Ascending aorta (tissue), 2 donors: ENCODE data around the gene KRTAP9-3. TPM values are rescaled to one million over a fixed set of nuclear protein-coding genes. Genes with fewer than 3 reads are reported as not detected.
"Not testable (repeated sequence)": the region's sequence is repeated elsewhere in the genome, so short reads cannot be mapped to it uniquely, and the experiment has no call there.

Experiments used
- DNase-seq, 2 donors: peaks; one replicate each; pipeline ENCODE4 v3.0.0-alpha.2; 2019; ENCODE audit warnings: low spot score in 2 of 2
- H3K27ac ChIP-seq, 2 donors: fragments of 200-600 bp; sonication (generic); one replicate each; pipeline ENCODE4 v1.5.1; 2016 to 2017; ENCODE audit warnings: mild to moderate bottlenecking in 1 of 2
- H3K27me3 ChIP-seq: fragments of 200-600 bp; sonication (generic); one replicate; pipeline ENCODE4 v1.5.1; 2017
- H3K36me3 ChIP-seq, 2 donors: fragments of 200-600 bp; sonication (generic); one replicate each; pipeline ENCODE4 v1.5.1; 2016
- H3K4me1 ChIP-seq, 2 donors: fragments of 200-600 bp; sonication (generic); one replicate each; pipeline ENCODE4 v1.5.1; 2016 to 2017; ENCODE audit warnings: mild to moderate bottlenecking in 1 of 2
- H3K4me3 ChIP-seq, 2 donors: fragments of 200-600 bp; sonication (generic); one replicate each; pipeline ENCODE4 v1.5.1; 2016 to 2017; ENCODE audit warnings: mild to moderate bottlenecking in 1 of 2
- H3K9me3 ChIP-seq, 2 donors: fragments of 200-600 bp; sonication (generic); one replicate each; pipeline ENCODE4 v1.5.1; 2016
- CTCF ChIP-seq, 3 experiments: fragments of 200-600 bp in 2 of 3; fragments of 450-650 bp in 1 of 3; sonication (generic) in 2 of 3; IDR thresholded peaks; one replicate each; pipeline ENCODE4 v1.5.1; 2016 to 2019; ENCODE audit warnings: antibody characterized with exemption in 3 of 3, mild to moderate bottlenecking in 1 of 3, moderate library complexity in 1 of 3
- intact Hi-C: fragments of 100-400 bp; cut with DNase I; formaldehyde crosslinking; loops from one replicate; pipeline ENCODE4 v1.15.1; 2023
- total RNA-seq: library from RNA; depleted of rRNA; stranded (reverse); fragments of >200 nt; gene quantifications from one replicate; pipeline ENCODE4 v1.1.0, GENCODE V29; 2016

Gene KRTAP9-3
- total RNA-seq, result not detected

- H3K27ac ChIP-seq, H3K4me3 ChIP-seq, H3K36me3 ChIP-seq, H3K27me3 ChIP-seq, intact Hi-C loops, H3K9me3 ChIP-seq, DNase-seq, H3K4me1 ChIP-seq: not testable (repeated sequence)
Observed at GRCh38 chr17:41232399-41233105, at the start of gene KRTAP9-3. Gene KRTAP9-3, plus strand, starts transcription at chr17:41232449. Its CDS starts 53 bp downstream, at chr17:41232502.

GRCh38 chr17:41184480-41184961, 47.7 kb upstream of the KRTAP9-3 start, which contains the start of gene KRTAP4-1:
Gene KRTAP4-1, minus strand, starts transcription at chr17:41184911. Its CDS starts 57 bp downstream, at chr17:41184854.
- TF ChIP-seq CTCF (IDR thresholded peaks at IDR 0.05), result no peak
- H3K27ac ChIP-seq, result no peak within 1 kb of the TSS
- no peaks in the 10 kb centered on the region for H3K4me1 ChIP-seq
- H3K9me3 ChIP-seq, result no peaks in the 10 kb centered on the region
- DNase-seq, result no peak
- H3K27me3 ChIP-seq, result no peaks in the 10 kb centered on the region
- H3K4me3 ChIP-seq, result no peak within 1 kb of the TSS
- intact Hi-C loops, result no loop called here
- no peaks in the 10 kb centered on the region for H3K36me3 ChIP-seq

- H3K9me3 ChIP-seq, result no peaks in the 10 kb centered on the region
- TF ChIP-seq CTCF (IDR thresholded peaks at IDR 0.05), result no peak
- no peaks in the 10 kb centered on the region for H3K4me1 ChIP-seq
- H3K27me3 ChIP-seq, result no peaks in the 10 kb centered on the region
- intact Hi-C loops, result no loop called here
- no peaks in the 10 kb centered on the region for H3K36me3 ChIP-seq
- no peak for DNase-seq
- H3K27ac ChIP-seq, result no peak overlapping the region
- H3K4me3 ChIP-seq, result no peak overlapping the region
Observed at GRCh38 chr17:41185001-41185400, 47.2 kb upstream of the KRTAP9-3 start.

- intact Hi-C loops, result no loop called here
- no peak for TF ChIP-seq CTCF (IDR thresholded peaks at IDR 0.05)
Observed at GRCh38 chr17:41186872-41187271, 45.4 kb upstream of the KRTAP9-3 start.

GRCh38 chr17:41189837-41190318, 42.4 kb upstream of the KRTAP9-3 start, which contains the start of gene KRTAP9-1:
Gene KRTAP9-1, plus strand, starts transcription at chr17:41189887. Its CDS starts 0 bp downstream, at chr17:41189887.
- H3K27me3 ChIP-seq, H3K4me1 ChIP-seq, intact Hi-C loops, H3K4me3 ChIP-seq, H3K9me3 ChIP-seq, H3K27ac ChIP-seq, H3K36me3 ChIP-seq, DNase-seq: not testable (repeated sequence)

More at GRCh38 chr17:41186872-41187271, 45.4 kb upstream of the KRTAP9-3 start:
- H3K36me3 ChIP-seq, result no peaks in the 10 kb centered on the region
- no peaks in the 10 kb centered on the region for H3K9me3 ChIP-seq
- no peak overlapping the region for H3K4me3 ChIP-seq
- DNase-seq, result no peak
- H3K27ac ChIP-seq, result no peak overlapping the region
- H3K4me1 ChIP-seq, result no peaks in the 10 kb centered on the region
- H3K27me3 ChIP-seq, result no peaks in the 10 kb centered on the region

GRCh38 chr17:41190328-41190727, 41.9 kb upstream of the KRTAP9-3 start:
- Histone ChIP-seq H3K9me3 (no peaks in the 10 kb centered on the region), H3K27me3 (no peaks in the 10 kb centered on the region), H3K36me3 (no peaks in the 10 kb centered on the region), H3K27ac (no peak overlapping the region), H3K4me1 (no peaks in the 10 kb centered on the region), H3K4me3 (no peak overlapping the region)
- TF ChIP-seq CTCF (IDR thresholded peaks at IDR 0.05), result no peak
- intact Hi-C loops, result no loop called here
- no peak for DNase-seq
